Stimulated activated CD4-positive, alpha-beta T cell treated with anti-CD3 and anti-CD28 coated beads, Interleukin-15, amount 100 ng/mL, for 1 hour (primary cell): ENCODE measurements around the gene RREB1.

Experiments
- DNase-seq, 2 donors: peaks; one replicate each; pipeline ENCODE4 v3.0.0-alpha.2; 2020; ENCODE audit warnings: low read depth in 1 of 2, low spot score in 1 of 2

Gene RREB1

GRCh38 chr6:7107578-7108195 is at the start of gene RREB1:
Gene RREB1, plus strand, starts transcription at chr6:7107961. Its CDS starts 73,951 bp downstream, at chr6:7181912.
- peak; percentile 31 to 44 for DNase-seq

GRCh38 chr6:7058250-7058923 is 49.4 kb upstream of the RREB1 start:
- no peak for DNase-seq

- no peak for DNase-seq
Measured at GRCh38 chr6:7060769-7061516, 46.8 kb upstream of the RREB1 start.

GRCh38 chr6:7062451-7063162 is 45.2 kb upstream of the RREB1 start:
- DNase-seq = no peak

- DNase-seq = no peak
Measured at GRCh38 chr6:7067305-7067704, 40.5 kb upstream of the RREB1 start.

GRCh38 chr6:7071405-7071804 is 36.4 kb upstream of the RREB1 start:
- no peak for DNase-seq

- no peak for DNase-seq
Measured at GRCh38 chr6:7073082-7073820, 34.5 kb upstream of the RREB1 start.

GRCh38 chr6:7073821-7074525 is 33.8 kb upstream of the RREB1 start:
- peak in 1 of 2 donors; percentile 54 for DNase-seq

GRCh38 chr6:7074870-7075269 is 32.9 kb upstream of the RREB1 start:
- no peak for DNase-seq

- no peak for DNase-seq
Measured at GRCh38 chr6:7075341-7076000, 32.3 kb upstream of the RREB1 start.

GRCh38 chr6:7077856-7078255 is 29.9 kb upstream of the RREB1 start:
- DNase-seq = no peak

- no peak for DNase-seq
Measured at GRCh38 chr6:7078856-7079255, 28.9 kb upstream of the RREB1 start.

GRCh38 chr6:7080311-7080710 is 27.4 kb upstream of the RREB1 start:
- DNase-seq = no peak

- no peak for DNase-seq
Measured at GRCh38 chr6:7085911-7086310, 21.9 kb upstream of the RREB1 start.

GRCh38 chr6:7086488-7086887 is 21.3 kb upstream of the RREB1 start:
- DNase-seq = peak in 1 of 2 donors; percentile 16

GRCh38 chr6:7087066-7087465 is 20.7 kb upstream of the RREB1 start:
- no peak for DNase-seq

- DNase-seq = no peak
Measured at GRCh38 chr6:7087491-7087979, 20.2 kb upstream of the RREB1 start.

GRCh38 chr6:7088076-7088742 is 19.6 kb upstream of the RREB1 start:
- no peak for DNase-seq

- DNase-seq = no peak
Measured at GRCh38 chr6:7098993-7099392, 8.8 kb upstream of the RREB1 start.
